Kidney (tissue), 22 donors: ENCODE data around the gene TNNI2. TPM values are rescaled to one million over a fixed set of nuclear protein-coding genes. Genes with fewer than 3 reads are reported as not detected.

Experiments used
- DNase-seq, 5 donors: peaks; one replicate each; pipeline ENCODE4 v3.0.0-alpha.2; 2013 to 2020
- FAIRE-seq: peaks from 2 replicates; lab custom pipeline; 2012; peaks lifted over from hg19 to GRCh38; lab: Jason Lieb, UNC
- H3K27ac ChIP-seq, 2 donors: one replicate each; pipeline ENCODE4 v1.7.0; 2013; ENCODE audit warnings: low read depth in 2 of 2, low read length in 2 of 2, inconsistent platforms in 1 of 2
- H3K27me3 ChIP-seq: one replicate; pipeline ENCODE4 v1.7.1; 2013; ENCODE audit warnings: low read length, inconsistent platforms; ENCODE audit not compliant: control insufficient read depth, insufficient read depth
- H3K36me3 ChIP-seq, 3 donors: one replicate each; pipeline versions ENCODE4 v1.7.0 to v1.7.1; 2013; ENCODE audit warnings: low read length in 3 of 3, control low read depth in 1 of 3, inconsistent platforms in 1 of 3; ENCODE audit not compliant: insufficient read depth in 3 of 3, control insufficient read depth in 2 of 3
- H3K4me1 ChIP-seq, 3 donors: one replicate each; pipeline versions ENCODE4 v1.7.0 to v1.7.1; 2013; ENCODE audit warnings: low read length in 3 of 3, inconsistent platforms in 1 of 3, low read depth in 1 of 3; ENCODE audit not compliant: control insufficient read depth in 2 of 3, insufficient read depth in 2 of 3
- H3K4me3 ChIP-seq, 3 donors: one replicate each; pipeline versions ENCODE4 v1.7.0 to v1.8.1; 2013; ENCODE audit warnings: low read length in 3 of 3, control low read depth in 1 of 3, inconsistent platforms in 1 of 3
- H3K9ac ChIP-seq, 3 donors: one replicate each; pipeline versions ENCODE4 v1.7.0 to v1.7.1; 2013; ENCODE audit warnings: low read length in 3 of 3, control low read depth in 1 of 3, inconsistent platforms in 1 of 3
- H3K9me3 ChIP-seq, 3 donors: one replicate each; pipeline versions ENCODE4 v1.7.0 to v1.7.1; 2013; ENCODE audit warnings: low read length in 3 of 3, control low read depth in 1 of 3, inconsistent platforms in 1 of 3; ENCODE audit not compliant: control insufficient read depth in 2 of 3, insufficient read depth in 1 of 3
- intact Hi-C: fragments of 100-400 bp; cut with DNase I; formaldehyde crosslinking; loops from one replicate; pipeline ENCODE4 v1.11.1; 2022
- long read RNA-seq, 10 donors: library from polyadenylated mRNA in 1 of 10; unstranded in 1 of 10; transcript quantifications; one replicate each; pipeline ENCODE4 v2.0.0 and lab custom pipeline, GENCODE V29; 2021 to 2026
- polyA plus RNA-seq: library from polyadenylated mRNA; stranded (reverse); fragments of 350-450 nt; fragmentation: Illumina TruSeq; extraction: RNeasy Lipid Tissue Mini Kit (QIAGEN cat#74804); gene quantifications from one replicate; pipeline ENCODE4 v1.2.3, GENCODE V29; 2014; ENCODE audit warnings: low read depth, low replicate concordance; ENCODE audit not compliant: insufficient read depth
- total RNA-seq: library from RNA; stranded (reverse); fragmentation: NEBNext Ultra II Directional; extraction: Animal tissue kit (Norgen Biotek cat#: 25700); gene quantifications from one replicate; pipeline ENCODE4 v1.2.1, GENCODE V29; 2021
- TF ChIP-seq, protein P1 (sequence below): IDR thresholded peaks from 3 replicates; pipeline ENCODE4 v1.5.1; 2012; ENCODE audit warnings: mild to moderate bottlenecking, moderate library complexity, borderline replicate concordance; ENCODE audit not compliant: insufficient read depth; ENCODE audit errors: extremely low read depth
- donor health status: control.
- donor health status: control.
- donor health status: control.
- donor health status: control.
- donor health status: control.
- donor health status: DM: yes; HTN: yes; CAD: no.
- donor health status: Normal renal cell carcinoma (clear cell type).

The TNNI2 gene
- total RNA-seq (1.3 TPM), polyA plus RNA-seq (not detected)
- long read RNA-seq, donor 1, result 0 reads
- long read RNA-seq, donor 2, result 0 reads
- long read RNA-seq, donor 3, result 0 reads
- long read RNA-seq, donor 4, result 0 reads
- long read RNA-seq, donor 5, result 0 reads
- long read RNA-seq, donor 6, result 0 reads
- long read RNA-seq, donor 7, result 0 reads
- long read RNA-seq, donor 8, result 0 reads
- long read RNA-seq, donor 9, result 0 reads
- long read RNA-seq, donor 10, result 0 reads

DNA sequence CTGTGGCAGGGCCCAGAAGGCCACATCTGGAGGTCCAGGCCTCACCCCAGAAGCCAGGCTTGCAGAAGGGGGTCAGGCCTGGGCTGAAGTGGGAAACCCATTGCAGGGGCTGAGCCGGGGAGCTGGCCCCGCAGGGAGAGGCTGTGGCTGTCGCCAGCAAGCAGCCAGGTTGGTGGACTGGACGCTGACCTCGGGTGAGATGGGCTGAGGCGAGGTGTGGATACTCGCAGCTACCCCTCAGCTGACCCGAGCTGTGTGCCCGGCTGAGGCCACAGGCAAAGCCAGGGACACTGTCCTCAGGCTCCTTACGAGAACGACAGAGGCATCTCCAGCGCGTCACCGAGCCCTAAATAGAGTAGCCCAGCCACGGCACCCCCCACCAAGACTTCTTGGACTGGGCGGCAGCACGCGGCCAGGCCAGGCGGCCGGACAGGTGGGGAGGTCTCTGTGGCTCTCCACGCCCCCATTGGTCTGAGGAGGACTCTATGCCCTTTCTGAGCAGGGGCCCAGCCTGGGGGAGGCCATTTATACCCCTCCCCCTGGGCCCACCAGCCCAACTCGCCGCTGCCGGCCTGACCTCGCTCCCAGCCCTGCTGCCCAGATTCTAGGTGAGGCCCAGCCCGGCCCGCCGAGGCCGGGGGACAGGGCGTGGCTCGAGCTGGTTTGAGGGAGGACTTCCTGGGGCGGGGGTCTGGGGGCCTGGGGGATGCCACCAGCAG lies at the start of gene TNNI2:
Gene TNNI2 (plus strand): TSS at position 556 of the 719 bp plus-strand sequence. CDS start 716 bp downstream, outside the sequence.
- no peak for FAIRE-seq
- intact Hi-C loops, result loop anchor here (10.0 kb wide), 1 partner anchor 316 kb away; no protein-coding TSS in a partner anchor

DNA sequence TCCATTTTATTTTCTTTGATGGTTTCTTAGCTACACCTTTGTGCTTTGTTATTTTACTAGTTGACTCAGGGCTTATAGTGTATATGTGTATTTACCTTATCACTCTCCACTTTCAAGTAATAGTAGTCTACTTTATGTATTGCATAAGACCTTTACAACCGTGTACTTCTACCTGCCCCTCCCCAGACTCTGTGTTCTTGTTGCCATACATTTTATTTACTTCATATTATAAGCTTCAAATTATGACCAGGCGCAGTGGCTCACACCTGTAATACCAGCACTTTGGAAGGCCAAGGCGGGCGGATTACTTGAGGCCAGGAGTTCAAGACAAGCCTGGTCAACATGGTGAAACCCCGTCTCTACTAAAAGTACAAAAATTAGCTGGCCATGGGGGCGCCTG lies 46.9 kb upstream of the TNNI2 start:
- TF ChIP-seq, protein P1, sequence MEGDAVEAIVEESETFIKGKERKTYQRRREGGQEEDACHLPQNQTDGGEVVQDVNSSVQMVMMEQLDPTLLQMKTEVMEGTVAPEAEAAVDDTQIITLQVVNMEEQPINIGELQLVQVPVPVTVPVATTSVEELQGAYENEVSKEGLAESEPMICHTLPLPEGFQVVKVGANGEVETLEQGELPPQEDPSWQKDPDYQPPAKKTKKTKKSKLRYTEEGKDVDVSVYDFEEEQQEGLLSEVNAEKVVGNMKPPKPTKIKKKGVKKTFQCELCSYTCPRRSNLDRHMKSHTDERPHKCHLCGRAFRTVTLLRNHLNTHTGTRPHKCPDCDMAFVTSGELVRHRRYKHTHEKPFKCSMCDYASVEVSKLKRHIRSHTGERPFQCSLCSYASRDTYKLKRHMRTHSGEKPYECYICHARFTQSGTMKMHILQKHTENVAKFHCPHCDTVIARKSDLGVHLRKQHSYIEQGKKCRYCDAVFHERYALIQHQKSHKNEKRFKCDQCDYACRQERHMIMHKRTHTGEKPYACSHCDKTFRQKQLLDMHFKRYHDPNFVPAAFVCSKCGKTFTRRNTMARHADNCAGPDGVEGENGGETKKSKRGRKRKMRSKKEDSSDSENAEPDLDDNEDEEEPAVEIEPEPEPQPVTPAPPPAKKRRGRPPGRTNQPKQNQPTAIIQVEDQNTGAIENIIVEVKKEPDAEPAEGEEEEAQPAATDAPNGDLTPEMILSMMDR, result no peak
- H3K27ac ChIP-seq, result no peak overlapping the region
- no peaks in the 10 kb centered on the region for H3K9me3 ChIP-seq
- H3K36me3 ChIP-seq, result no peaks in the 10 kb centered on the region
- H3K9ac ChIP-seq, result no peak overlapping the region
- intact Hi-C loops, result no loop called here
- FAIRE-seq (no peak), DNase-seq (no peak)
- no peaks in the 10 kb centered on the region for H3K4me1 ChIP-seq
- no peaks in the 10 kb centered on the region for H3K27me3 ChIP-seq
- H3K4me3 ChIP-seq, result no peak overlapping the region

More for the DNA sequence above, at the start of gene TNNI2:
- H3K4me3 ChIP-seq, result no peak within 1 kb of the TSS
- DNase-seq, result peak in 1 of 5 donors; percentile 74
- H3K27me3 ChIP-seq, result no peaks in the 10 kb centered on the region
- no peaks in the 10 kb centered on the region for H3K9me3 ChIP-seq
- H3K27ac ChIP-seq, result no peak within 1 kb of the TSS
- H3K9ac ChIP-seq, result no peak within 1 kb of the TSS
- no peaks in the 10 kb centered on the region for H3K36me3 ChIP-seq
- TF ChIP-seq, protein P1, result no peak
- H3K4me1 ChIP-seq, result peaks cover 0 to 8% (median 0%) of the 10 kb centered on the region in 3 donors

DNA sequence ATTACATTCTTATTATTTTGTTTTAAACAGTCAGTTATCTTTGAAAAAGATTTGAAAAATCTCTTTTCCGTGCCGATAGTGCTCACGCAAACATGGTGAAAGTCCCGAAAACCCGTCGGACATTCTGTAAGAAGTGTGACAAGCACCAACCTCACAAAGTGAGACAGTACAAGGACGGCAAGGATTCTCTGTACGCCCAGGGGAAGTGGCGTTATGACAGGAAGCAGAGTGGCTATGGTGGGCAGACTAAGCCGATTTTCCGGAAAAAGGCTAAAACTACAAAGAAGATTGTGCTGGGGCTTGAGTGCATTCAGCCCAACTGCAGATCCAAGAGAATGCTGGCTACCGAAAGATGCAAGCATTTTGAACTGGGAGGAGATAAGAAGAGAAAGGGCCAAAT lies 46.3 kb upstream of the TNNI2 start:
- no peak overlapping the region for H3K4me3 ChIP-seq
- DNase-seq, result no peak
- no peaks in the 10 kb centered on the region for H3K9me3 ChIP-seq
- no peak for FAIRE-seq
- no peaks in the 10 kb centered on the region for H3K4me1 ChIP-seq
- TF ChIP-seq, protein P1, result no peak
- no peak overlapping the region for H3K27ac ChIP-seq
- intact Hi-C loops, result no loop called here
- H3K27me3 ChIP-seq, result no peaks in the 10 kb centered on the region
- H3K9ac ChIP-seq, result no peak overlapping the region
- no peaks in the 10 kb centered on the region for H3K36me3 ChIP-seq
